Epidermal melanocyte (primary cell): ENCODE data around the gene ANXA3.

Experiments used
- DNase-seq: peaks from one replicate; pipeline ENCODE4 v3.0.0; 2011; ENCODE audit warnings: low spot score; ENCODE audit not compliant: insufficient read length

ANXA3 gene

GRCh38 chr4:78610546-78611214 lies 59.1 kb downstream of the ANXA3 start:
- no peak for DNase-seq

- no peak for DNase-seq
Measured at GRCh38 chr4:78611215-78611558, 59.6 kb downstream of the ANXA3 start.

- no peak for DNase-seq
Measured at GRCh38 chr4:78612398-78613178, 61.0 kb downstream of the ANXA3 start.

GRCh38 chr4:78613522-78614321 lies 62.2 kb downstream of the ANXA3 start:
- no peak for DNase-seq

- DNase-seq, result no peak
Measured at GRCh38 chr4:78616046-78616498, 64.5 kb downstream of the ANXA3 start.

- DNase-seq, result no peak
Measured at GRCh38 chr4:78618436-78618835, 66.9 kb downstream of the ANXA3 start.

GRCh38 chr4:78621395-78621794 lies 69.8 kb downstream of the ANXA3 start:
- no peak for DNase-seq

- no peak for DNase-seq
Measured at GRCh38 chr4:78622253-78622979, 70.8 kb downstream of the ANXA3 start.

GRCh38 chr4:78624048-78624447 lies 72.5 kb downstream of the ANXA3 start:
- no peak for DNase-seq

- no peak for DNase-seq
Measured at GRCh38 chr4:78625073-78625472, 73.5 kb downstream of the ANXA3 start.

GRCh38 chr4:78627046-78627965 lies 75.7 kb downstream of the ANXA3 start:
- DNase-seq, result no peak

- no peak for DNase-seq
Measured at GRCh38 chr4:78627966-78628678, 76.6 kb downstream of the ANXA3 start.

GRCh38 chr4:78629991-78630541 lies 78.5 kb downstream of the ANXA3 start:
- DNase-seq, result no peak

- DNase-seq, result no peak
Measured at GRCh38 chr4:78630615-78631014, 79.0 kb downstream of the ANXA3 start.

GRCh38 chr4:78634011-78634664 lies 82.6 kb downstream of the ANXA3 start:
- no peak for DNase-seq

GRCh38 chr4:78638337-78639172 lies 87.0 kb downstream of the ANXA3 start:
- no peak for DNase-seq

- DNase-seq, result no peak
Measured at GRCh38 chr4:78640714-78641113, 89.1 kb downstream of the ANXA3 start.

- DNase-seq, result no peak
Measured at GRCh38 chr4:78642934-78643333, 91.4 kb downstream of the ANXA3 start.
